ENCODE data around the gene EXTL1. TPM values are rescaled to one million over a fixed set of nuclear protein-coding genes. Genes with fewer than 3 reads are reported as not detected.
A peak's percentile ranks its signal among the peaks of the same experiment; 100 is the strongest.

The EXTL1 gene
- polyA plus RNA-seq, 1 donor from 2014 or later = not detected

GRCh38 chr1:26038477-26038876 lies 16.9 kb downstream of the EXTL1 start:
- no peaks in the 10 kb centered on the region for H3K36me3 Mint-ChIP-seq
- peaks cover 0 to 6% (median 0%) of the 10 kb centered on the region in 3 donors for H3K4me1 Mint-ChIP-seq
- H3K9me3 Mint-ChIP-seq = no peaks in the 10 kb centered on the region
- peaks cover 10% of the 10 kb centered on the region for H3K27me3 Mint-ChIP-seq
- H3K27ac Mint-ChIP-seq = no peak overlapping the region
- peak overlapping the region in 2 of 4 donors; percentile 36 to 68 for H3K4me3 Mint-ChIP-seq

- Mint-ChIP-seq H3K36me3 (no peaks in the 10 kb centered on the region), H3K27ac (no peak overlapping the region), H3K4me3 (peak overlapping the region in 1 of 4 donors; percentile 40)
Observed at GRCh38 chr1:26038904-26039303, 17.3 kb downstream of the EXTL1 start.

GRCh38 chr1:26041401-26041800 lies 19.8 kb downstream of the EXTL1 start:
- Mint-ChIP-seq H3K36me3 (no peaks in the 10 kb centered on the region), H3K9me3 (no peaks in the 10 kb centered on the region), H3K27ac (no peak overlapping the region), H3K27me3 (peaks cover 26% of the 10 kb centered on the region), H3K4me3 (no peak overlapping the region), H3K4me1 (peaks cover 0 to 3% (median 0%) of the 10 kb centered on the region in 3 donors)

More at GRCh38 chr1:26038904-26039303, 17.3 kb downstream of the EXTL1 start:
- H3K27me3 Mint-ChIP-seq = peaks cover 13% of the 10 kb centered on the region
- H3K4me1 Mint-ChIP-seq = peaks cover 0 to 6% (median 0%) of the 10 kb centered on the region in 3 donors
- no peaks in the 10 kb centered on the region for H3K9me3 Mint-ChIP-seq

GRCh38 chr1:26041978-26042377 lies 20.4 kb downstream of the EXTL1 start:
- H3K4me3 Mint-ChIP-seq = no peak overlapping the region
- no peaks in the 10 kb centered on the region for H3K36me3 Mint-ChIP-seq
- H3K27me3 Mint-ChIP-seq = peaks cover 30% of the 10 kb centered on the region
- H3K9me3 Mint-ChIP-seq = no peaks in the 10 kb centered on the region
- H3K4me1 Mint-ChIP-seq = peaks cover 0 to 3% (median 0%) of the 10 kb centered on the region in 3 donors
- no peak overlapping the region for H3K27ac Mint-ChIP-seq

- Mint-ChIP-seq H3K36me3 (no peaks in the 10 kb centered on the region), H3K27ac (peak overlapping the region in 1 of 3 donors; percentile 39), H3K4me3 (no peak overlapping the region), H3K27me3 (peaks cover 37% of the 10 kb centered on the region), H3K9me3 (no peaks in the 10 kb centered on the region), H3K4me1 (peaks cover 0 to 3% (median 0%) of the 10 kb centered on the region in 3 donors)
Observed at GRCh38 chr1:26043765-26044164, 22.2 kb downstream of the EXTL1 start.

- H3K4me3 Mint-ChIP-seq = no peak overlapping the region
- H3K4me1 Mint-ChIP-seq = peaks cover 0 to 3% (median 0%) of the 10 kb centered on the region in 3 donors
- H3K36me3 Mint-ChIP-seq = no peaks in the 10 kb centered on the region
- H3K27me3 Mint-ChIP-seq = peaks cover 38% of the 10 kb centered on the region
- no peak overlapping the region for H3K27ac Mint-ChIP-seq
- H3K9me3 Mint-ChIP-seq = no peaks in the 10 kb centered on the region
Observed at GRCh38 chr1:26044414-26044813, 22.8 kb downstream of the EXTL1 start.

GRCh38 chr1:26044971-26045721 lies 23.6 kb downstream of the EXTL1 start:
- H3K27me3 Mint-ChIP-seq = peaks cover 44% of the 10 kb centered on the region
- no peaks in the 10 kb centered on the region for H3K9me3 Mint-ChIP-seq
- no peaks in the 10 kb centered on the region for H3K36me3 Mint-ChIP-seq
- no peak overlapping the region for H3K4me3 Mint-ChIP-seq
- peaks cover 0 to 3% (median 0%) of the 10 kb centered on the region in 3 donors for H3K4me1 Mint-ChIP-seq
- H3K27ac Mint-ChIP-seq = peak overlapping the region in 1 of 3 donors; percentile 48

GRCh38 chr1:26045722-26046245 lies 24.2 kb downstream of the EXTL1 start, which contains the start of gene SLC30A2:
Gene SLC30A2, minus strand, starts transcription at chr1:26046118. Its CDS starts 222 bp downstream, at chr1:26045896.
- Mint-ChIP-seq H3K27me3 (peaks cover 47% of the 10 kb centered on the region), H3K4me1 (peaks cover 0 to 3% (median 0%) of the 10 kb centered on the region in 3 donors), H3K36me3 (no peaks in the 10 kb centered on the region), H3K4me3 (peak within 1 kb of the TSS in 1 of 4 donors; percentile 41), H3K27ac (peak within 1 kb of the TSS in 1 of 3 donors; percentile 48), H3K9me3 (no peaks in the 10 kb centered on the region)

GRCh38 chr1:26046246-26047095 lies 24.9 kb downstream of the EXTL1 start:
- peak overlapping the region in 1 of 4 donors; percentile 41 for H3K4me3 Mint-ChIP-seq

GRCh38 chr1:26047278-26047874 lies 25.8 kb downstream of the EXTL1 start:
- H3K4me3 Mint-ChIP-seq = no peak overlapping the region
- no peaks in the 10 kb centered on the region for H3K9me3 Mint-ChIP-seq
- H3K27me3 Mint-ChIP-seq = peaks cover 52% of the 10 kb centered on the region
- peaks cover 0 to 3% (median 0%) of the 10 kb centered on the region in 3 donors for H3K4me1 Mint-ChIP-seq
- peak overlapping the region in 1 of 3 donors; percentile 43 for H3K27ac Mint-ChIP-seq
- no peaks in the 10 kb centered on the region for H3K36me3 Mint-ChIP-seq

More at GRCh38 chr1:26046246-26047095, 24.9 kb downstream of the EXTL1 start:
- Mint-ChIP-seq H3K27me3 (peaks cover 50% of the 10 kb centered on the region), H3K27ac (no peak overlapping the region), H3K4me1 (peaks cover 0 to 3% (median 0%) of the 10 kb centered on the region in 3 donors), H3K9me3 (no peaks in the 10 kb centered on the region), H3K36me3 (no peaks in the 10 kb centered on the region)

GRCh38 chr1:26049531-26050247 lies 28.1 kb downstream of the EXTL1 start:
- no peaks in the 10 kb centered on the region for H3K9me3 Mint-ChIP-seq
- H3K27me3 Mint-ChIP-seq = peaks cover 45% of the 10 kb centered on the region

GRCh38 chr1:26050248-26050640 lies 28.7 kb downstream of the EXTL1 start:
- H3K36me3 Mint-ChIP-seq = no peaks in the 10 kb centered on the region
- no peaks in the 10 kb centered on the region for H3K4me1 Mint-ChIP-seq
- H3K27ac Mint-ChIP-seq = no peak overlapping the region
- H3K27me3 Mint-ChIP-seq = peaks cover 44% of the 10 kb centered on the region
- H3K9me3 Mint-ChIP-seq = no peaks in the 10 kb centered on the region
- peak overlapping the region in 1 of 4 donors; percentile 69 for H3K4me3 Mint-ChIP-seq

More at GRCh38 chr1:26049531-26050247, 28.1 kb downstream of the EXTL1 start:
- Mint-ChIP-seq H3K36me3 (no peaks in the 10 kb centered on the region), H3K27ac (no peak overlapping the region), H3K4me1 (peaks cover 0 to 2% (median 0%) of the 10 kb centered on the region in 3 donors), H3K4me3 (peak overlapping the region in 1 of 4 donors; percentile 69)

GRCh38 chr1:26053718-26054560 lies 32.4 kb downstream of the EXTL1 start:
- Mint-ChIP-seq H3K9me3 (peaks cover 0 to 1% (median 0%) of the 10 kb centered on the region in 3 donors), H3K4me3 (no peak overlapping the region), H3K27ac (no peak overlapping the region), H3K36me3 (no peaks in the 10 kb centered on the region), H3K4me1 (no peaks in the 10 kb centered on the region), H3K27me3 (peaks cover 32% of the 10 kb centered on the region)

All from IgD-negative memory B cell (primary cell).